ENCODE results near the gene DTHD1.
A peak's percentile ranks its signal among the peaks of the same experiment; 100 is the strongest.

Gene DTHD1

GRCh38 chr4:36320117-36320896 lies 38.9 kb downstream of the DTHD1 start:
- no peaks in the 10 kb centered on the region for H3K36me3 ChIP-seq (ENCODE audit: insufficient read depth, low read length)
- no peaks in the 10 kb centered on the region for H4K20me1 ChIP-seq (ENCODE audit: insufficient read depth, low read length, poor library complexity, severe bottlenecking)
- no peak for TF ChIP-seq EZH2phosphoT487 (IDR thresholded peaks at IDR 0.05; ENCODE audit: borderline replicate concordance)
- no peak for TF ChIP-seq CTCF (conservative IDR thresholded peaks at IDR 0.05; ENCODE audit: low read length)
- peaks cover 9% of the 10 kb centered on the region for H3F3A ChIP-seq (ENCODE audit: low read depth)
- peaks cover 80% of the 10 kb centered on the region for H3K4me1 ChIP-seq (ENCODE audit: insufficient read depth, low read length, poor library complexity, severe bottlenecking)
- H3K27me3 ChIP-seq (ENCODE audit: insufficient read depth, low read length, poor library complexity, severe bottlenecking): no peaks in the 10 kb centered on the region
- H3K9me3 ChIP-seq (ENCODE audit: insufficient read depth, low read depth, low read length): no peaks in the 10 kb centered on the region
- no peak overlapping the region for H2AFZ ChIP-seq (ENCODE audit: low read length)
- no peaks in the 10 kb centered on the region for H3K79me2 ChIP-seq (ENCODE audit: insufficient read depth, low read length)
- H3K9ac ChIP-seq (ENCODE audit: low read depth, low read length, poor library complexity, severe bottlenecking): no peak overlapping the region
- no peak overlapping the region for H3K4me3 ChIP-seq (ENCODE audit: low read length, poor library complexity, severe bottlenecking)
- H3K9me2 ChIP-seq (replicated peaks; ENCODE audit: low read depth, low read length): no peaks in the 10 kb centered on the region
- no peak overlapping the region for H3K4me2 ChIP-seq (ENCODE audit: low read depth, low read length, poor library complexity, severe bottlenecking)

GRCh38 chr4:36321176-36321575 lies 39.8 kb downstream of the DTHD1 start:
- no peaks in the 10 kb centered on the region for H3K9me2 ChIP-seq (replicated peaks; ENCODE audit: low read depth, low read length)
- H3F3A ChIP-seq (ENCODE audit: low read depth): peaks cover 9% of the 10 kb centered on the region
- TF ChIP-seq CTCF (conservative IDR thresholded peaks at IDR 0.05; ENCODE audit: low read length) (no peak), EZH2phosphoT487 (IDR thresholded peaks at IDR 0.05; ENCODE audit: borderline replicate concordance) (no peak)
- H3K79me2 ChIP-seq (ENCODE audit: insufficient read depth, low read length): no peaks in the 10 kb centered on the region
- H2AFZ ChIP-seq (ENCODE audit: low read length): peak overlapping the region; percentile 20; the same call in 1 of the 2 replicates
- no peaks in the 10 kb centered on the region for H3K36me3 ChIP-seq (ENCODE audit: insufficient read depth, low read length)
- H3K9me3 ChIP-seq (ENCODE audit: insufficient read depth, low read depth, low read length): no peaks in the 10 kb centered on the region
- peaks cover 87% of the 10 kb centered on the region for H3K4me1 ChIP-seq (ENCODE audit: insufficient read depth, low read length, poor library complexity, severe bottlenecking)
- no peak overlapping the region for H3K4me3 ChIP-seq (ENCODE audit: low read length, poor library complexity, severe bottlenecking)
- no peaks in the 10 kb centered on the region for H4K20me1 ChIP-seq (ENCODE audit: insufficient read depth, low read length, poor library complexity, severe bottlenecking)
- H3K4me2 ChIP-seq (ENCODE audit: low read depth, low read length, poor library complexity, severe bottlenecking): no peak overlapping the region
- no peaks in the 10 kb centered on the region for H3K27me3 ChIP-seq (ENCODE audit: insufficient read depth, low read length, poor library complexity, severe bottlenecking)
- H3K9ac ChIP-seq (ENCODE audit: low read depth, low read length, poor library complexity, severe bottlenecking): no peak overlapping the region

- Histone ChIP-seq H3F3A (ENCODE audit: low read depth) (peaks cover under 1% of the 10 kb centered on the region), H3K27me3 (ENCODE audit: insufficient read depth, low read length, poor library complexity, severe bottlenecking) (no peaks in the 10 kb centered on the region), H3K36me3 (ENCODE audit: insufficient read depth, low read length) (no peaks in the 10 kb centered on the region), H3K9me3 (ENCODE audit: insufficient read depth, low read depth, low read length) (no peaks in the 10 kb centered on the region), H3K9me2 (replicated peaks; ENCODE audit: low read depth, low read length) (no peaks in the 10 kb centered on the region), H3K4me1 (ENCODE audit: insufficient read depth, low read length, poor library complexity, severe bottlenecking) (peaks cover 71% of the 10 kb centered on the region), H3K4me3 (ENCODE audit: low read length, poor library complexity, severe bottlenecking) (peak overlapping the region; percentile 50), H2AFZ (ENCODE audit: low read length) (peak overlapping the region; percentile 59), H3K9ac (ENCODE audit: low read depth, low read length, poor library complexity, severe bottlenecking) (peak overlapping the region; percentile 28), H3K79me2 (ENCODE audit: insufficient read depth, low read length) (no peaks in the 10 kb centered on the region), H4K20me1 (ENCODE audit: insufficient read depth, low read length, poor library complexity, severe bottlenecking) (no peaks in the 10 kb centered on the region), H3K4me2 (ENCODE audit: low read depth, low read length, poor library complexity, severe bottlenecking) (peak overlapping the region; percentile 58)
- TF ChIP-seq EZH2phosphoT487 (IDR thresholded peaks at IDR 0.05; ENCODE audit: borderline replicate concordance) (no peak), CTCF (conservative IDR thresholded peaks at IDR 0.05; ENCODE audit: low read length) (no peak)
These were observed 41.5 kb downstream of the DTHD1 start for GRCh38 chr4:36322921-36323354.

All from Loucy (cell line).